GM12891 (cell line): Measurements from ENCODE around the gene SOD3.

Experiments used
- PAX5 ChIP-seq: IDR thresholded peaks from 2 replicates; pipeline ENCODE4 v1.6.1; 2011; ENCODE audit warnings: low read length, moderate library complexity, mild to moderate bottlenecking; ENCODE audit not compliant: insufficient read depth, severe bottlenecking
- POLR2A ChIP-seq: IDR thresholded peaks from 2 replicates; pipeline ENCODE4 v1.6.1; 2011; ENCODE audit warnings: low read depth, low read length, control low read depth
- POLR2AphosphoS5 ChIP-seq: IDR thresholded peaks from 2 replicates; pipeline ENCODE4 v1.6.1; 2011; ENCODE audit warnings: low read depth, low read length, control low read depth
- SPI1 ChIP-seq: IDR thresholded peaks from 2 replicates; pipeline ENCODE4 v1.6.1; 2011; ENCODE audit warnings: low read depth, low read length, control low read depth
- TAF1 ChIP-seq: IDR thresholded peaks from 2 replicates; pipeline ENCODE4 v1.6.1; 2011; ENCODE audit warnings: low read depth, low read length, control low read depth

- TF ChIP-seq POLR2A: no peak
- no peak for TF ChIP-seq TAF1
- no peak for TF ChIP-seq POLR2AphosphoS5
- peak; percentile 31; the same call in 1 of the 2 replicates for TF ChIP-seq SPI1
- TF ChIP-seq PAX5: no peak
Observed at GRCh38 chr4:24753519-24753918, 41.9 kb upstream of the SOD3 start.
